ENCODE results near the gene TXNIP.

TXNIP gene

GRCh38 chr1:146021622-146022402 lies 25.4 kb upstream of the TXNIP start, which contains the start of gene HJV:
TSS of gene HJV (minus strand) at chr1:146021735. CDS start at chr1:146020231, 1,504 bp downstream.
- Histone ChIP-seq H3K27me3 (peaks cover 55% of the 10 kb centered on the region), H3K4me1 (ENCODE audit: control insufficient read depth in 1 of 2, insufficient read depth in 1 of 2, low read depth in 1 of 2, low read length in 1 of 2) (peaks cover 13 to 15% of the 10 kb centered on the region in 2 experiments), H3K27ac (no peak within 1 kb of the TSS), H3K9me3 (no peaks in the 10 kb centered on the region), H3K4me3 (ENCODE audit: low read depth in 1 of 2, low read length in 1 of 2) (no peak within 1 kb of the TSS), H3K36me3 (no peaks in the 10 kb centered on the region)
- TF ChIP-seq, protein P1, sequence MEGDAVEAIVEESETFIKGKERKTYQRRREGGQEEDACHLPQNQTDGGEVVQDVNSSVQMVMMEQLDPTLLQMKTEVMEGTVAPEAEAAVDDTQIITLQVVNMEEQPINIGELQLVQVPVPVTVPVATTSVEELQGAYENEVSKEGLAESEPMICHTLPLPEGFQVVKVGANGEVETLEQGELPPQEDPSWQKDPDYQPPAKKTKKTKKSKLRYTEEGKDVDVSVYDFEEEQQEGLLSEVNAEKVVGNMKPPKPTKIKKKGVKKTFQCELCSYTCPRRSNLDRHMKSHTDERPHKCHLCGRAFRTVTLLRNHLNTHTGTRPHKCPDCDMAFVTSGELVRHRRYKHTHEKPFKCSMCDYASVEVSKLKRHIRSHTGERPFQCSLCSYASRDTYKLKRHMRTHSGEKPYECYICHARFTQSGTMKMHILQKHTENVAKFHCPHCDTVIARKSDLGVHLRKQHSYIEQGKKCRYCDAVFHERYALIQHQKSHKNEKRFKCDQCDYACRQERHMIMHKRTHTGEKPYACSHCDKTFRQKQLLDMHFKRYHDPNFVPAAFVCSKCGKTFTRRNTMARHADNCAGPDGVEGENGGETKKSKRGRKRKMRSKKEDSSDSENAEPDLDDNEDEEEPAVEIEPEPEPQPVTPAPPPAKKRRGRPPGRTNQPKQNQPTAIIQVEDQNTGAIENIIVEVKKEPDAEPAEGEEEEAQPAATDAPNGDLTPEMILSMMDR (IDR thresholded peaks at IDR 0.05): no peak

- no peak overlapping the region for H3K4me3 ChIP-seq (ENCODE audit: low read depth in 1 of 2, low read length in 1 of 2)
- H3K9me3 ChIP-seq: no peaks in the 10 kb centered on the region
- H3K4me1 ChIP-seq (ENCODE audit: control insufficient read depth in 1 of 2, insufficient read depth in 1 of 2, low read depth in 1 of 2, low read length in 1 of 2): peaks cover 13 to 15% of the 10 kb centered on the region in 2 experiments
- H3K36me3 ChIP-seq: no peaks in the 10 kb centered on the region
- H3K27me3 ChIP-seq: peaks cover 59% of the 10 kb centered on the region
- no peak overlapping the region for H3K27ac ChIP-seq
- TF ChIP-seq, protein P1 (IDR thresholded peaks at IDR 0.05): no peak
Observed at GRCh38 chr1:146021050-146021445, 24.7 kb upstream of the TXNIP start.

DNA sequence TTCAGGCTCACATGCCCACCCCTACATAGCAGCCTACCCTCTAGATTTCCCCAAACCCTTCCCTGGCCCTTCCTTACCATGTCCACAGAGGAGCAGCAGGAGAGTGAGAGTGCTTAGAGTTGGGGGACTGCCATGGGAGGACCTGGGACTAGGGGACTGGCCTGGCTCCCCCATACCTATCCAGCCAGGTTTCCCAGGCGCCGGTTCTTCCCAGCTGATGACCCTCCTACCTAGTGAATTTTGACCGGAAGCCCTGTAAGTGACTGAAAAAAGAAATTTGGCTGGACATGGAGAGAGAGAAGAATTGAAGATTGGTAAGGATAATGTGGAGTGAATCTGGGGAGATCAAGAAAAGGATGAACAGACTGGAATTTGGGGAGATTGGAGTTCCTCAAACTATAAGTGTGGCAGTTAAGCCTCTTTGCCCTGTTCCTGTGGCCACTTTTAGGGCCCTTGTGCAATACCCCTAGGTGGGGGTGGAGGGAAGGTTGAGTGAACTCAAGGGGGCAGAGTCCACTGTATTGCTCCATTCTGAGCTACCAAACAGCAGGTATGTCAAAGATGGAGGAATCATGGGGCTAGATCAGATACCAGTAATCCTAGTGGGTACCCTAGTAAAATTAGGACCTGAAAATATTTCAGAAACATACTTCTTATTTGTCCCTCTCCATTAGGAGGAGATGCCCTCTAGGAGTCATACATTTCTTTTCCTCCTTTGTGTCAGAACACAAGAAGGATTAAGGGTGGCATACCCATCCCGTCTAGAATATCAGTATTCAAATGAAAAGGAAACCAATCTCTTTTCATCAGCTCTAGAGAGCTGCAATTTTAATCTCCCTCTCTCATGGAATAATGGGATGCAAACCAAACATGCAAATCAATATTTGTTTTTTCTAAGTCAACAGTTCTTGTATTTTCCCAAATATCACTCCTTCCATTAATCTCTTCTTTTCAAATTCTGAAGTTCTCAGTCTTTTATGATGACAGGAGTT lies 24.0 kb upstream of the TXNIP start:
- Histone ChIP-seq H3K4me1 (ENCODE audit: control insufficient read depth in 1 of 2, insufficient read depth in 1 of 2, low read depth in 1 of 2, low read length in 1 of 2) (peaks cover 13 to 15% of the 10 kb centered on the region in 2 experiments), H3K36me3 (no peaks in the 10 kb centered on the region), H3K27ac (no peak overlapping the region), H3K27me3 (peaks cover 59% of the 10 kb centered on the region), H3K9me3 (no peaks in the 10 kb centered on the region), H3K4me3 (ENCODE audit: low read depth in 1 of 2, low read length in 1 of 2) (no peak overlapping the region)
- TF ChIP-seq, protein P1 (IDR thresholded peaks at IDR 0.05): no peak

GRCh38 chr1:146019231-146020057 lies 23.1 kb upstream of the TXNIP start:
- TF ChIP-seq, protein P1 (IDR thresholded peaks at IDR 0.05): no peak
- peaks cover 58% of the 10 kb centered on the region for H3K27me3 ChIP-seq
- no peaks in the 10 kb centered on the region for H3K9me3 ChIP-seq
- H3K27ac ChIP-seq: no peak overlapping the region
- peaks cover 13 to 15% of the 10 kb centered on the region in 2 experiments for H3K4me1 ChIP-seq (ENCODE audit: control insufficient read depth in 1 of 2, insufficient read depth in 1 of 2, low read depth in 1 of 2, low read length in 1 of 2)
- peak overlapping the region in 1 of 2 experiments; percentile 24 for H3K4me3 ChIP-seq (ENCODE audit: low read depth in 1 of 2, low read length in 1 of 2)
- no peaks in the 10 kb centered on the region for H3K36me3 ChIP-seq

DNA sequence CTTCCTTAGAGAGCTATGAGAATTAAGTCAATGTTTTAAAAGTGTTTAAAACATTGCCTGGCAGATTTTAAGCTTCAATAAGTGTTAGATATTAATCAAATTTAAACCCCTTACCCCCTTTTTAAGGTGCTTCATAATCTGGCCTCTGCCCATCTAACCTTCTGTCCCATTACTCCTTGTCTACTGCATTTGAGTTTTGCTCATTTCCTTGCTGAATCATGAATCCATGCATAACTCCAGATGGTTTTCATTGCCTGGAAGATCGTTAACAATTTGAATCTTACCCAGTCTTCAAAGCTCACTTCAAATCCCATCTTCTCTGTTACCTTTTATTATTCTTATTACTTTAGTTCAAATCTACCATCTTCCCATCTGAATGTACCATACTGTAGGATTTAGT lies 20.5 kb upstream of the TXNIP start:
- Histone ChIP-seq H3K36me3 (no peaks in the 10 kb centered on the region), H3K4me1 (ENCODE audit: control insufficient read depth in 1 of 2, insufficient read depth in 1 of 2, low read depth in 1 of 2, low read length in 1 of 2) (peaks cover 13 to 15% of the 10 kb centered on the region in 2 experiments), H3K9me3 (no peaks in the 10 kb centered on the region), H3K4me3 (ENCODE audit: low read depth in 1 of 2, low read length in 1 of 2) (no peak overlapping the region), H3K27ac (no peak overlapping the region), H3K27me3 (peaks cover 63% of the 10 kb centered on the region)
- TF ChIP-seq, protein P1 (IDR thresholded peaks at IDR 0.05): no peak
